ENCODE results near the gene RPL14.
"Not testable (repeated sequence)": the region's sequence is repeated elsewhere in the genome, so short reads cannot be mapped to it uniquely, and the experiment has no call there.

GRCh38 chr3:40460481-40460880, 3.3 kb downstream of the RPL14 start:
- TF ChIP-seq, protein P1, sequence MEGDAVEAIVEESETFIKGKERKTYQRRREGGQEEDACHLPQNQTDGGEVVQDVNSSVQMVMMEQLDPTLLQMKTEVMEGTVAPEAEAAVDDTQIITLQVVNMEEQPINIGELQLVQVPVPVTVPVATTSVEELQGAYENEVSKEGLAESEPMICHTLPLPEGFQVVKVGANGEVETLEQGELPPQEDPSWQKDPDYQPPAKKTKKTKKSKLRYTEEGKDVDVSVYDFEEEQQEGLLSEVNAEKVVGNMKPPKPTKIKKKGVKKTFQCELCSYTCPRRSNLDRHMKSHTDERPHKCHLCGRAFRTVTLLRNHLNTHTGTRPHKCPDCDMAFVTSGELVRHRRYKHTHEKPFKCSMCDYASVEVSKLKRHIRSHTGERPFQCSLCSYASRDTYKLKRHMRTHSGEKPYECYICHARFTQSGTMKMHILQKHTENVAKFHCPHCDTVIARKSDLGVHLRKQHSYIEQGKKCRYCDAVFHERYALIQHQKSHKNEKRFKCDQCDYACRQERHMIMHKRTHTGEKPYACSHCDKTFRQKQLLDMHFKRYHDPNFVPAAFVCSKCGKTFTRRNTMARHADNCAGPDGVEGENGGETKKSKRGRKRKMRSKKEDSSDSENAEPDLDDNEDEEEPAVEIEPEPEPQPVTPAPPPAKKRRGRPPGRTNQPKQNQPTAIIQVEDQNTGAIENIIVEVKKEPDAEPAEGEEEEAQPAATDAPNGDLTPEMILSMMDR (IDR thresholded peaks at IDR 0.05), result not testable (repeated sequence)
- not testable (repeated sequence) for TF ChIP-seq POLR2A, POLR2AphosphoS5 (IDR thresholded peaks at IDR 0.05)
